Measurements from ENCODE around the gene SHISA9.

DNA sequence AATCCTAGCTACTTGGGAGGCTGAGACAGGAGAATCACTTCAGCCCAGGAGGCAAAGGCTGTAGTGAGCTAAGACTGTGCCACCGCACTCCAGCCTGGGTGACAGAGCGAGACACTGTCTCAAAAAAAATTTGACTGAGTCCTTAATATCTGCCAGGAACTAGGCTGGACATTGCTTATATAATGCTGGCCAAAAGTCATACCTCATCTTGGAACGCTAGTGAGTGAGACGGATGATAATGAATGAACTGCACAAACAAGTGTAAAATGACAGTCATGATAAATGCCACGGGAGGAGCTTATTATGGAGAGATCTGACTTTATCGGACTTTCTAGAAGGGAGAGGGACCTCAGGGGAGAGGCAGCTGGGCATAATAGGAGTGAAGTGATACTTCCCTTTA, 327.6 kb downstream of the SHISA9 start:
- TF ChIP-seq, protein P1, sequence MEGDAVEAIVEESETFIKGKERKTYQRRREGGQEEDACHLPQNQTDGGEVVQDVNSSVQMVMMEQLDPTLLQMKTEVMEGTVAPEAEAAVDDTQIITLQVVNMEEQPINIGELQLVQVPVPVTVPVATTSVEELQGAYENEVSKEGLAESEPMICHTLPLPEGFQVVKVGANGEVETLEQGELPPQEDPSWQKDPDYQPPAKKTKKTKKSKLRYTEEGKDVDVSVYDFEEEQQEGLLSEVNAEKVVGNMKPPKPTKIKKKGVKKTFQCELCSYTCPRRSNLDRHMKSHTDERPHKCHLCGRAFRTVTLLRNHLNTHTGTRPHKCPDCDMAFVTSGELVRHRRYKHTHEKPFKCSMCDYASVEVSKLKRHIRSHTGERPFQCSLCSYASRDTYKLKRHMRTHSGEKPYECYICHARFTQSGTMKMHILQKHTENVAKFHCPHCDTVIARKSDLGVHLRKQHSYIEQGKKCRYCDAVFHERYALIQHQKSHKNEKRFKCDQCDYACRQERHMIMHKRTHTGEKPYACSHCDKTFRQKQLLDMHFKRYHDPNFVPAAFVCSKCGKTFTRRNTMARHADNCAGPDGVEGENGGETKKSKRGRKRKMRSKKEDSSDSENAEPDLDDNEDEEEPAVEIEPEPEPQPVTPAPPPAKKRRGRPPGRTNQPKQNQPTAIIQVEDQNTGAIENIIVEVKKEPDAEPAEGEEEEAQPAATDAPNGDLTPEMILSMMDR (IDR thresholded peaks at IDR 0.05; ENCODE audit: low read depth, low read length) = no peak
- no peak for TF ChIP-seq MYC (IDR thresholded peaks at IDR 0.05; ENCODE audit: low read depth, low read length)
- TF ChIP-seq POLR2A (IDR thresholded peaks at IDR 0.05; ENCODE audit: extremely low read depth, insufficient read length) = no peak

Data from NB4 (cell line).